Smooth muscle cell (in vitro differentiated cells): ENCODE data around the gene SIN3A. TPM values are rescaled to one million over a fixed set of nuclear protein-coding genes. Genes with fewer than 3 reads are reported as not detected.
A peak's percentile ranks its signal among the peaks of the same experiment; 100 is the strongest.

Experiments used
- DNase-seq: peaks from one replicate; lab custom pipeline; 2025; ENCODE audit not compliant: unreplicated experiment; lab: John Stamatoyannopoulos, UW
- H2AFZ ChIP-seq: fragments of 200-600 bp; sonication (generic); 2 replicates; pipeline ENCODE4 v1.6.0; 2016; ENCODE audit warnings: antibody characterized with exemption, low read depth, mild to moderate bottlenecking
- H3F3A ChIP-seq: fragments of 200-600 bp; sonication (generic); 2 replicates; pipeline ENCODE4 v1.6.0; 2017; ENCODE audit warnings: antibody characterized with exemption, low read depth
- H3K27ac ChIP-seq: fragments of 200-600 bp; sonication (generic); 2 replicates; pipeline ENCODE4 v1.5.1; 2016; ENCODE audit warnings: low read depth, mild to moderate bottlenecking
- H3K27me3 ChIP-seq: fragments of 200-600 bp; sonication (generic); 2 replicates; pipeline ENCODE4 v1.6.1; 2016; ENCODE audit warnings: low read depth, mild to moderate bottlenecking
- H3K36me3 ChIP-seq: fragments of 200-600 bp; sonication (generic); 2 replicates; pipeline ENCODE4 v1.5.1; 2016; ENCODE audit warnings: low read depth
- H3K4me1 ChIP-seq: fragments of 200-600 bp; sonication (generic); 2 replicates; pipeline ENCODE4 v1.5.1; 2016; ENCODE audit warnings: low read depth
- H3K4me2 ChIP-seq: fragments of 200-600 bp; sonication (generic); 2 replicates; pipeline ENCODE4 v1.6.0; 2016; ENCODE audit warnings: mild to moderate bottlenecking
- H3K4me3 ChIP-seq: fragments of 200-600 bp; sonication (generic); 2 replicates; pipeline ENCODE4 v1.5.1; 2016; ENCODE audit warnings: mild to moderate bottlenecking
- H3K79me2 ChIP-seq: fragments of 200-600 bp; sonication (generic); 2 replicates; pipeline ENCODE4 v1.6.0; 2016; ENCODE audit warnings: low read depth, mild to moderate bottlenecking
- H3K9ac ChIP-seq: fragments of 200-600 bp; sonication (generic); 2 replicates; pipeline ENCODE4 v1.6.0; 2016; ENCODE audit warnings: low read depth
- H3K9me3 ChIP-seq: fragments of 200-600 bp; sonication (generic); replicated peaks from 2 replicates; pipeline ENCODE4 v1.5.1; 2016; ENCODE audit warnings: low read depth
- H4K20me1 ChIP-seq: fragments of 200-600 bp; sonication (generic); 2 replicates; pipeline ENCODE4 v1.6.0; 2016; ENCODE audit warnings: low read depth
- CTCF ChIP-seq: fragments of 200-600 bp; sonication (generic); IDR thresholded peaks from 2 replicates; pipeline ENCODE4 v1.5.1; 2017; ENCODE audit warnings: borderline replicate concordance, mild to moderate bottlenecking, antibody characterized with exemption; ENCODE audit not compliant: insufficient read depth, poor library complexity, severe bottlenecking
- WGBS: methylation state at CpG from one replicate; pipeline ENCODE4 v1.1.7; 2016; ENCODE audit warnings: low lambda C conversion rate; 5-methylcytosine and 5-hydroxymethylcytosine counted together
- polyA plus RNA-seq: library from polyadenylated mRNA; unstranded; fragments of >200 nt; fragmentation: Nextera tagmentation; extraction: Ambion mirVana; gene quantifications from 2 replicates; pipeline ENCODE4 v1.2.1, GENCODE V29; 2016
- total RNA-seq: library from RNA; depleted of rRNA; stranded (reverse); fragments of >200 nt; gene quantifications from 2 replicates; pipeline ENCODE4 v1.2.3, GENCODE V29; 2014

The SIN3A gene
- total and polyA plus RNA-seq, 2 experiments from 2014 or later, result 12.0 to 40.7 TPM

- Histone ChIP-seq H3K4me1 (no peaks in the 10 kb centered on the region), H3K36me3 (peaks cover 10% of the 10 kb centered on the region), H3K4me2 (no peak overlapping the region), H3K4me3 (no peak overlapping the region), H3K79me2 (no peaks in the 10 kb centered on the region), H3K9me3 (no peaks in the 10 kb centered on the region), H2AFZ (no peak overlapping the region), H3K27ac (no peak overlapping the region), H4K20me1 (no peaks in the 10 kb centered on the region), H3K9ac (no peak overlapping the region), H3F3A (no peaks in the 10 kb centered on the region), H3K27me3 (no peaks in the 10 kb centered on the region)
- DNase-seq, result no peak
- no peak for TF ChIP-seq CTCF
- WGBS, result 100% methylated on average over 2 of the region's 2 CpGs
These were observed 17.6 kb upstream of the SIN3A start for GRCh38 chr15:75468913-75469598.

DNA sequence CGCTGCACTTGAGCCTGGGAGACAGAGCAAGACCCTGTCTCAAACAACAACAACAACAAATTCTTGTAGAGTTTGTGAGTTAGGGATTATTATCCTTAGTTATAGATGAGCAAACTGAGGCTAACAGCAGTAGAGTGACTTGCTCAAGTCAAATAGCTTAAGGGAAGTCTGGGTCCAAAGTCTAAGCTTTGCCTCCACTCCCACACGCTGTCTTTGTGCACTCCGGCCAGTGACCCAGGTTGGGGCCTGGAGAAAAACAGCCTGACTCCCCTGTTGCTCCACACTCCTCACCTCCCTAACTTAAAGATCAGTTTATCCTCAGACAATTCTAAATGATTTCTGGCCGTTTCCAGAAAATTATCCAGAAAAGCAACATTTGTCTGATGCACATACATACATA lies 9.2 kb upstream of the SIN3A start:
- no peak for TF ChIP-seq CTCF
- DNase-seq, result no peak
- no peaks in the 10 kb centered on the region for H3F3A ChIP-seq
- H3K9ac ChIP-seq, result no peak overlapping the region
- no peaks in the 10 kb centered on the region for H3K79me2 ChIP-seq
- H3K9me3 ChIP-seq, result no peaks in the 10 kb centered on the region
- WGBS, result 98% methylated on average over 4 of the region's 4 CpGs
- H3K27ac ChIP-seq, result no peak overlapping the region
- no peak overlapping the region for H3K4me3 ChIP-seq
- no peaks in the 10 kb centered on the region for H3K27me3 ChIP-seq
- no peaks in the 10 kb centered on the region for H3K36me3 ChIP-seq
- H3K4me1 ChIP-seq, result peaks cover 10% of the 10 kb centered on the region
- H2AFZ ChIP-seq, result no peak overlapping the region
- H3K4me2 ChIP-seq, result no peak overlapping the region
- no peaks in the 10 kb centered on the region for H4K20me1 ChIP-seq

DNA sequence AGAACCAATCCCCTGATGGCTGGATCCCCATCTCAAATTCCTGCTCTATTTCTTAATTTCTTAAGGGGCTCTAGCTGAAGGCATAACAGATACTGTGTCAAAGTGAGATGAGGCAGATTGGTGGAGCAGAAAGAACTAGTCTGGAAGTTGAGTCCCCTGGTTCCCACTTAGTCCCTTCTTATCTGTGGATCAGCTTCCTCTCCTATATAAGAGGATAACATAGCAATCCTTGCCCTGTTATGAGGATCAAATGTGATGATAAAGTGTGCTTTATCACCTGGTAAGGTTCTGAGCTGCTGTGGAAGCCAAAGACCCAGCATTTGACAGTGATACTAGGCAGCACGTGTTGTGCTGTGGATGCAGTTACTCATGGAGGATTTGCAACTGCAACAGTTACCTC lies 8.1 kb upstream of the SIN3A start:
- H3F3A ChIP-seq, result no peaks in the 10 kb centered on the region
- H2AFZ ChIP-seq, result no peak overlapping the region
- no peaks in the 10 kb centered on the region for H3K36me3 ChIP-seq
- DNase-seq, result no peak
- TF ChIP-seq CTCF, result no peak
- no peaks in the 10 kb centered on the region for H4K20me1 ChIP-seq
- H3K79me2 ChIP-seq, result no peaks in the 10 kb centered on the region
- H3K27ac ChIP-seq, result no peak overlapping the region
- WGBS, result 75% methylated on average over 1 of the region's 1 CpG
- H3K4me3 ChIP-seq, result no peak overlapping the region
- H3K9ac ChIP-seq, result no peak overlapping the region
- H3K4me1 ChIP-seq, result peaks cover 10% of the 10 kb centered on the region
- H3K9me3 ChIP-seq, result no peaks in the 10 kb centered on the region
- no peak overlapping the region for H3K4me2 ChIP-seq
- no peaks in the 10 kb centered on the region for H3K27me3 ChIP-seq

GRCh38 chr15:75456710-75457109 lies 5.2 kb upstream of the SIN3A start:
- no peak overlapping the region for H3K9ac ChIP-seq
- H3K27me3 ChIP-seq, result no peaks in the 10 kb centered on the region
- no peaks in the 10 kb centered on the region for H3K79me2 ChIP-seq
- no peak overlapping the region for H2AFZ ChIP-seq
- peaks cover 17% of the 10 kb centered on the region for H3F3A ChIP-seq
- H3K4me3 ChIP-seq, result peak overlapping the region; percentile 94
- peak overlapping the region; percentile 98 for H3K27ac ChIP-seq
- DNase-seq, result no peak
- H3K9me3 ChIP-seq, result no peaks in the 10 kb centered on the region
- H3K36me3 ChIP-seq, result no peaks in the 10 kb centered on the region
- WGBS, result 61% methylated on average over 6 of the region's 6 CpGs
- peak overlapping the region; percentile 98 for H3K4me2 ChIP-seq
- TF ChIP-seq CTCF, result no peak
- peaks cover 12% of the 10 kb centered on the region for H4K20me1 ChIP-seq
- H3K4me1 ChIP-seq, result peaks cover 7% of the 10 kb centered on the region
